Hepatocyte (in vitro differentiated cells): ENCODE measurements around the gene FAM53C. TPM values are rescaled to one million over a fixed set of nuclear protein-coding genes. Genes with fewer than 3 reads are reported as not detected.

Source experiments
- DNase-seq: peaks from one replicate; pipeline ENCODE4 v3.0.0-alpha.2; 2016; ENCODE audit warnings: low spot score
- H2AFZ ChIP-seq: fragments of 200-600 bp; sonication (generic); 2 replicates; pipeline ENCODE4 v1.6.0; 2016; ENCODE audit warnings: antibody characterized with exemption, mild to moderate bottlenecking
- H3K27ac ChIP-seq: fragments of 200-600 bp; sonication (generic); 2 replicates; pipeline ENCODE4 v1.5.1; 2016; ENCODE audit warnings: mild to moderate bottlenecking
- H3K27me3 ChIP-seq: fragments of 200-600 bp; sonication (generic); 2 replicates; pipeline ENCODE4 v1.6.1; 2016
- H3K36me3 ChIP-seq: fragments of 200-600 bp; sonication (generic); replicated peaks from 2 replicates; pipeline ENCODE4 v1.5.1; 2016; ENCODE audit warnings: low read depth; ENCODE audit not compliant: insufficient read depth
- H3K4me1 ChIP-seq: fragments of 200-600 bp; sonication (generic); 2 replicates; pipeline ENCODE4 v1.5.1; 2016; ENCODE audit warnings: mild to moderate bottlenecking, moderate library complexity; ENCODE audit not compliant: insufficient read depth
- H3K4me2 ChIP-seq: fragments of 200-600 bp; sonication (generic); 2 replicates; pipeline ENCODE4 v1.6.0; 2016
- H3K4me3 ChIP-seq: fragments of 200-600 bp; sonication (generic); 2 replicates; pipeline ENCODE4 v1.5.1; 2016; ENCODE audit warnings: mild to moderate bottlenecking
- H3K79me2 ChIP-seq: fragments of 200-600 bp; sonication (generic); 2 replicates; pipeline ENCODE4 v1.6.0; 2017; ENCODE audit warnings: mild to moderate bottlenecking
- H3K9me2 ChIP-seq: fragments of 200-600 bp; sonication (generic); replicated peaks from 2 replicates; pipeline ENCODE4 v1.6.0; 2017; ENCODE audit warnings: mild to moderate bottlenecking; ENCODE audit not compliant: insufficient read depth
- H3K9me3 ChIP-seq: fragments of 200-600 bp; sonication (generic); 2 replicates; pipeline ENCODE4 v1.5.1; 2016; ENCODE audit warnings: low read depth, mild to moderate bottlenecking
- H4K20me1 ChIP-seq: fragments of 200-600 bp; sonication (generic); 2 replicates; pipeline ENCODE4 v1.6.0; 2016; ENCODE audit warnings: mild to moderate bottlenecking; ENCODE audit not compliant: insufficient read depth, poor library complexity, severe bottlenecking
- CTCF ChIP-seq: fragments of 200-600 bp; sonication (generic); IDR thresholded peaks from 2 replicates; pipeline ENCODE4 v1.5.1; 2016; ENCODE audit warnings: antibody characterized with exemption, mild to moderate bottlenecking; ENCODE audit not compliant: poor library complexity
- EZH2 ChIP-seq: fragments of 200-600 bp; sonication (generic); IDR thresholded peaks from 2 replicates; pipeline ENCODE4 v1.6.1; 2016; ENCODE audit warnings: antibody characterized with exemption, mild to moderate bottlenecking, borderline replicate concordance
- EZH2phosphoT487 ChIP-seq: fragments of 200-600 bp; sonication (generic); IDR thresholded peaks from one replicate; pipeline ENCODE4 v1.6.1; 2018; ENCODE audit warnings: antibody characterized with exemption, mild to moderate bottlenecking, low read depth, moderate library complexity; ENCODE audit not compliant: unreplicated experiment, severe bottlenecking
- WGBS: methylation state at CpG from one replicate; pipeline ENCODE4 v1.1.6; 2016; ENCODE audit warnings: low lambda C conversion rate; ENCODE audit errors: missing lambda C conversion rate; 5-methylcytosine and 5-hydroxymethylcytosine counted together
- polyA plus RNA-seq: library from polyadenylated mRNA; unstranded; fragments of >200 nt; fragmentation: Nextera tagmentation; extraction: Ambion mirVana; gene quantifications from 2 replicates; pipeline ENCODE4 v1.2.1, GENCODE V29; 2016
- total RNA-seq: library from RNA; depleted of rRNA; stranded (reverse); fragments of >200 nt; gene quantifications from 2 replicates; pipeline ENCODE4 v1.2.3, GENCODE V29; 2014

Gene FAM53C
- total and polyA plus RNA-seq, 2 experiments from 2014 or later, result 27.4 to 33.6 TPM

DNA sequence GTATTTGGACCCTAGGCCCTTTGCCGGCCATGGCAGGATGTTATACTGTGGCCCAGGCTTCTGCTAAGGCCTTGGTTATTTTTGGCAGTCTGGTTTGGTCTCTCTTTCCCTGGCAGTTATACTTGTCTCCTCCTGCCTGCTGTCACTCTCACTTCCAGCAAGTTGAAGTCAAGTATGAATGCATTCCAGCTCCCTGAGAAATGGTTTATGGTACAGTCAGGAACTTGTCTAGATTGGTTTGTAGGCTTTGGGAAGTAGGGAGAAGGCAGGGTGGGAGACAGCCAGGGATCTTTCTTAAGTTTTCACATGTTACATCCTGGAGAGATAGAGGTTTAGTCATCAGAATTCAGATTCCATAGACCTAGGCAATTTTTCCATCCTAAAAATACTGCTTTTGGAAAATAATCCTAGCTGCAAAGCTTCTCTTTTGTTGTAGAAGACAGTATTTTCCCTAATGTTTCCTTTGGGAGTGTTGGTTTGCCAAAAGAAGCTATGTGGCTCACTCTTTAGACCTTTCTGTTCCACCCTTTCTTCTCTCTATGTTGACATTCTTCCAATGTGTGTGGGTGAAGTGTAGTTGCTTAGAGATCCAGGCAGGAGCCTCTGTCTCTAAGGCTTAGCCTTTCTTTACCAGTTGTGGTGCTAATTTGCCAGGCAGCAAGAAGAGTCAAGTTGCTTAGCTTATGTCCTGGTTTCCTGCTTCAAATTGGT lies 11.9 kb downstream of the FAM53C start:
- no peaks in the 10 kb centered on the region for H3K27me3 ChIP-seq

DNA sequence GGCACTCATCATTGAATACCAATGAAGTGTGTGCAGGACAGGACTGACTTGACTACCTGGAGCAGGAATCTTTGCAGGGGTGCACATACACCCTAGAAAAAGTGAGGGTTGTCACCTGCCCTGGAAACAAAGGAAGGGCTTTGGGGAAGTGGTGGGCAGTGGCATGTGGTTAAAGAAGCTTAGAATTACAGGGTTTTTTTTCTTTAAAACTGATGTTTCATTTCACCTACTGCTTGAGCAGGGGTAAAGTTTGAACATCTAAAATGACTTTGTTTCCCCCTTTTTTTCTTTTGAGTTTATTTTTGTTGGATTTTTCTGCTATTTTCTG lies 12.5 kb downstream of the FAM53C start:
- H4K20me1 ChIP-seq, result peaks cover 9% of the 10 kb centered on the region
- no peak for TF ChIP-seq EZH2

More for the DNA sequence above, 11.9 kb downstream of the FAM53C start:
- H3K36me3 ChIP-seq, result no peaks in the 10 kb centered on the region
- no peak overlapping the region for H2AFZ ChIP-seq
- 100% methylated on average over 1 of the region's 1 CpG for WGBS
- peaks cover 6% of the 10 kb centered on the region for H3K4me1 ChIP-seq
- peaks cover 6% of the 10 kb centered on the region for H4K20me1 ChIP-seq
- H3K9me2 ChIP-seq, result no peaks in the 10 kb centered on the region
- DNase-seq, result no peak
- H3K4me2 ChIP-seq, result no peak overlapping the region
- no peak overlapping the region for H3K4me3 ChIP-seq
- TF ChIP-seq CTCF, result no peak
- no peak for TF ChIP-seq EZH2
- no peak for TF ChIP-seq EZH2phosphoT487
- H3K9me3 ChIP-seq, result no peaks in the 10 kb centered on the region
- H3K79me2 ChIP-seq, result peaks cover 21% of the 10 kb centered on the region
- H3K27ac ChIP-seq, result no peak overlapping the region

GRCh38 chr5:138351056-138351455 lies 13.0 kb downstream of the FAM53C start:
- H3K27me3 ChIP-seq, result no peaks in the 10 kb centered on the region
- H3K79me2 ChIP-seq, result peaks cover 31% of the 10 kb centered on the region
- TF ChIP-seq CTCF, result no peak
- no peak for TF ChIP-seq EZH2phosphoT487
- no peak for TF ChIP-seq EZH2
- no peaks in the 10 kb centered on the region for H3K9me2 ChIP-seq
- peaks cover 12% of the 10 kb centered on the region for H3K4me1 ChIP-seq
- H3K9me3 ChIP-seq, result no peaks in the 10 kb centered on the region
- DNase-seq, result no peak
- 100% methylated on average over 1 of the region's 1 CpG for WGBS
- H3K27ac ChIP-seq, result no peak overlapping the region
- no peak overlapping the region for H2AFZ ChIP-seq
- peaks cover 14% of the 10 kb centered on the region for H4K20me1 ChIP-seq
- H3K4me2 ChIP-seq, result no peak overlapping the region
- no peak overlapping the region for H3K4me3 ChIP-seq
- no peaks in the 10 kb centered on the region for H3K36me3 ChIP-seq

More for the DNA sequence above, 12.5 kb downstream of the FAM53C start:
- H3K79me2 ChIP-seq, result peaks cover 26% of the 10 kb centered on the region
- H3K27me3 ChIP-seq, result no peaks in the 10 kb centered on the region
- H2AFZ ChIP-seq, result no peak overlapping the region
- no peak for DNase-seq
- H3K9me2 ChIP-seq, result no peaks in the 10 kb centered on the region
- no peak overlapping the region for H3K27ac ChIP-seq
- no peaks in the 10 kb centered on the region for H3K36me3 ChIP-seq
- no peaks in the 10 kb centered on the region for H3K9me3 ChIP-seq
- no peak overlapping the region for H3K4me3 ChIP-seq
- H3K4me2 ChIP-seq, result no peak overlapping the region
- H3K4me1 ChIP-seq, result peaks cover 11% of the 10 kb centered on the region

- Histone ChIP-seq H3K4me2 (no peak overlapping the region), H3K79me2 (peaks cover 36% of the 10 kb centered on the region), H3K27me3 (no peaks in the 10 kb centered on the region), H3K36me3 (no peaks in the 10 kb centered on the region), H3K27ac (no peak overlapping the region), H2AFZ (no peak overlapping the region), H3K4me1 (peaks cover 12% of the 10 kb centered on the region), H3K4me3 (no peak overlapping the region), H3K9me3 (no peaks in the 10 kb centered on the region), H3K9me2 (no peaks in the 10 kb centered on the region), H4K20me1 (peaks cover 18% of the 10 kb centered on the region)
- DNase-seq, result no peak
- TF ChIP-seq EZH2phosphoT487, result no peak
- TF ChIP-seq EZH2, result no peak
- TF ChIP-seq CTCF, result no peak
Measured at GRCh38 chr5:138351517-138351916, 13.5 kb downstream of the FAM53C start.
